Mucosa of rectum (tissue), 2 donors: ENCODE results near the gene SHC2.

Source experiments
- H3K27ac ChIP-seq, 2 donors: one replicate each; pipeline ENCODE4 v1.7.0; 2013; ENCODE audit warnings: inconsistent platforms in 2 of 2, low read depth in 2 of 2, low read length in 2 of 2
- H3K27me3 ChIP-seq, 2 donors: one replicate each; pipeline ENCODE4 v1.7.0; 2013; ENCODE audit warnings: low read length in 2 of 2; ENCODE audit not compliant: control insufficient read depth in 2 of 2, insufficient read depth in 2 of 2
- H3K36me3 ChIP-seq, 2 donors: one replicate each; pipeline ENCODE4 v1.7.0; 2013; ENCODE audit warnings: low read length in 2 of 2; ENCODE audit not compliant: control insufficient read depth in 2 of 2, insufficient read depth in 2 of 2
- H3K4me1 ChIP-seq, 2 donors: one replicate each; pipeline ENCODE4 v1.7.0; 2013; ENCODE audit warnings: low read length in 2 of 2, mild to moderate bottlenecking in 1 of 2; ENCODE audit not compliant: control insufficient read depth in 2 of 2, insufficient read depth in 2 of 2
- H3K4me3 ChIP-seq, 2 donors: one replicate each; pipeline ENCODE4 v1.7.0; 2013; ENCODE audit warnings: low read length in 2 of 2
- H3K9ac ChIP-seq, 2 donors: one replicate each; pipeline ENCODE4 v1.7.0; 2013; ENCODE audit warnings: low read length in 2 of 2, low read depth in 1 of 2, mild to moderate bottlenecking in 1 of 2
- H3K9me3 ChIP-seq, 2 donors: one replicate each; pipeline ENCODE4 v1.7.0; 2013; ENCODE audit warnings: low read length in 2 of 2; ENCODE audit not compliant: control insufficient read depth in 2 of 2
- donor health status: healthy.
- donor health status: Normal muscosa, but diverticular disease.

Gene SHC2

GRCh38 chr19:468587-469256 is 7.9 kb upstream of the SHC2 start:
- H3K27ac ChIP-seq, result no peak overlapping the region
- H3K4me1 ChIP-seq, result no peaks in the 10 kb centered on the region
- no peaks in the 10 kb centered on the region for H3K36me3 ChIP-seq
- H3K9me3 ChIP-seq, result no peaks in the 10 kb centered on the region
- H3K4me3 ChIP-seq, result no peak overlapping the region
- H3K27me3 ChIP-seq, result no peaks in the 10 kb centered on the region
- H3K9ac ChIP-seq, result no peak overlapping the region

- Histone ChIP-seq H3K36me3 (no peaks in the 10 kb centered on the region), H3K27ac (no peak overlapping the region), H3K27me3 (peaks cover 0 to under 1% of the 10 kb centered on the region in 2 donors), H3K9ac (no peak overlapping the region), H3K4me1 (no peaks in the 10 kb centered on the region), H3K4me3 (no peak overlapping the region), H3K9me3 (no peaks in the 10 kb centered on the region)
Observed at GRCh38 chr19:467554-467953, 6.7 kb upstream of the SHC2 start.

GRCh38 chr19:465056-465816 is 4.4 kb upstream of the SHC2 start:
- no peaks in the 10 kb centered on the region for H3K36me3 ChIP-seq
- peaks cover 0 to 5% of the 10 kb centered on the region in 2 donors for H3K27me3 ChIP-seq
- no peaks in the 10 kb centered on the region for H3K4me1 ChIP-seq
- no peak overlapping the region for H3K9ac ChIP-seq
- H3K9me3 ChIP-seq, result no peaks in the 10 kb centered on the region
- no peak overlapping the region for H3K4me3 ChIP-seq
- H3K27ac ChIP-seq, result no peak overlapping the region

GRCh38 chr19:464208-464545 is 3.3 kb upstream of the SHC2 start:
- no peaks in the 10 kb centered on the region for H3K4me1 ChIP-seq
- H3K27ac ChIP-seq, result no peak overlapping the region
- no peaks in the 10 kb centered on the region for H3K9me3 ChIP-seq
- H3K36me3 ChIP-seq, result no peaks in the 10 kb centered on the region
- H3K4me3 ChIP-seq, result no peak overlapping the region
- no peak overlapping the region for H3K9ac ChIP-seq
- peaks cover 0 to 5% of the 10 kb centered on the region in 2 donors for H3K27me3 ChIP-seq

- H3K4me3 ChIP-seq, result no peak overlapping the region
- peaks cover 0 to 5% of the 10 kb centered on the region in 2 donors for H3K27me3 ChIP-seq
- H3K9ac ChIP-seq, result no peak overlapping the region
- no peak overlapping the region for H3K27ac ChIP-seq
- H3K9me3 ChIP-seq, result no peaks in the 10 kb centered on the region
- H3K4me1 ChIP-seq, result no peaks in the 10 kb centered on the region
- H3K36me3 ChIP-seq, result no peaks in the 10 kb centered on the region
Observed at GRCh38 chr19:463483-464207, 2.8 kb upstream of the SHC2 start.

- Histone ChIP-seq H3K4me3 (peak overlapping the region in 1 of 2 donors; percentile 30), H3K27ac (no peak overlapping the region), H3K36me3 (no peaks in the 10 kb centered on the region), H3K4me1 (no peaks in the 10 kb centered on the region), H3K9ac (peak overlapping the region in 1 of 2 donors; percentile 17), H3K27me3 (peaks cover 0 to 5% of the 10 kb centered on the region in 2 donors), H3K9me3 (no peaks in the 10 kb centered on the region)
Observed at GRCh38 chr19:461721-462551, 1.1 kb upstream of the SHC2 start.

GRCh38 chr19:459724-460511 is 915 bp downstream of the SHC2 start:
- Histone ChIP-seq H3K4me1 (no peaks in the 10 kb centered on the region), H3K27ac (peak overlapping the region; percentile 44 to 52), H3K9me3 (no peaks in the 10 kb centered on the region), H3K9ac (peak overlapping the region; percentile 34 to 64), H3K27me3 (peaks cover 0 to 5% of the 10 kb centered on the region in 2 donors), H3K4me3 (peak overlapping the region; percentile 56 to 64), H3K36me3 (no peaks in the 10 kb centered on the region)

- Histone ChIP-seq H3K27me3 (peaks cover 0 to 5% of the 10 kb centered on the region in 2 donors), H3K36me3 (no peaks in the 10 kb centered on the region), H3K27ac (no peak overlapping the region), H3K9ac (no peak overlapping the region), H3K4me3 (no peak overlapping the region), H3K4me1 (no peaks in the 10 kb centered on the region), H3K9me3 (no peaks in the 10 kb centered on the region)
Observed at GRCh38 chr19:458091-459042, 2.5 kb downstream of the SHC2 start.
